Rectal smooth muscle tissue (tissue), 1 donor: ENCODE results near the gene DDIT4.
A peak's percentile ranks its signal among the peaks of the same experiment; 100 is the strongest.
"Not testable (repeated sequence)": the region's sequence is repeated elsewhere in the genome, so short reads cannot be mapped to it uniquely, and the experiment has no call there.

ENCODE experiments used
- H3K27ac ChIP-seq: one replicate; pipeline ENCODE4 v1.7.0; 2013; ENCODE audit warnings: low read depth, low read length, inconsistent platforms
- H3K27me3 ChIP-seq: one replicate; pipeline ENCODE4 v1.7.0; 2013; ENCODE audit warnings: low read length; ENCODE audit not compliant: control insufficient read depth, insufficient read depth
- H3K36me3 ChIP-seq: one replicate; pipeline ENCODE4 v1.7.0; 2013; ENCODE audit warnings: low read length; ENCODE audit not compliant: control insufficient read depth, insufficient read depth
- H3K4me1 ChIP-seq: one replicate; pipeline ENCODE4 v1.7.0; 2013; ENCODE audit warnings: low read length; ENCODE audit not compliant: control insufficient read depth, insufficient read depth
- H3K4me3 ChIP-seq: one replicate; pipeline ENCODE4 v1.7.0; 2013; ENCODE audit warnings: low read length
- H3K9ac ChIP-seq: one replicate; pipeline ENCODE4 v1.7.0; 2013; ENCODE audit warnings: low read length

Gene DDIT4

GRCh38 chr10:72273410-72274212 lies at the start of gene DDIT4:
TSS of gene DDIT4 (plus strand) at chr10:72273924. CDS start at chr10:72274217, 293 bp downstream.
- Histone ChIP-seq H3K4me1 (peaks cover 7% of the 10 kb centered on the region), H3K9ac (peak within 1 kb of the TSS; percentile 99), H3K27me3 (no peaks in the 10 kb centered on the region), H3K27ac (peak within 1 kb of the TSS; percentile 99), H3K36me3 (no peaks in the 10 kb centered on the region), H3K4me3 (peak within 1 kb of the TSS; percentile 94)

- not testable (repeated sequence) for H3K27me3 ChIP-seq, H3K4me3 ChIP-seq, H3K36me3 ChIP-seq, H3K4me1 ChIP-seq, H3K9ac ChIP-seq
- peak overlapping the region; percentile 52 for H3K27ac ChIP-seq
Observed at GRCh38 chr10:72224191-72224590, 49.5 kb upstream of the DDIT4 start.

GRCh38 chr10:72226418-72227027 lies 47.2 kb upstream of the DDIT4 start:
- no peak overlapping the region for H3K9ac ChIP-seq
- H3K27ac ChIP-seq: no peak overlapping the region
- peaks cover 8% of the 10 kb centered on the region for H3K4me1 ChIP-seq
- no peak overlapping the region for H3K4me3 ChIP-seq
- no peaks in the 10 kb centered on the region for H3K27me3 ChIP-seq
- no peaks in the 10 kb centered on the region for H3K36me3 ChIP-seq

- Histone ChIP-seq H3K9ac (no peak overlapping the region), H3K27me3 (no peaks in the 10 kb centered on the region), H3K4me1 (peaks cover 8% of the 10 kb centered on the region), H3K36me3 (peaks cover 2% of the 10 kb centered on the region), H3K4me3 (no peak overlapping the region), H3K27ac (no peak overlapping the region)
Observed at GRCh38 chr10:72227826-72228225, 45.9 kb upstream of the DDIT4 start.

- no peak overlapping the region for H3K9ac ChIP-seq
- peaks cover 5% of the 10 kb centered on the region for H3K4me1 ChIP-seq
- H3K27ac ChIP-seq: no peak overlapping the region
- H3K36me3 ChIP-seq: peaks cover 7% of the 10 kb centered on the region
- no peaks in the 10 kb centered on the region for H3K27me3 ChIP-seq
- H3K4me3 ChIP-seq: no peak overlapping the region
Observed at GRCh38 chr10:72228318-72228751, 45.4 kb upstream of the DDIT4 start.

- H3K4me1 ChIP-seq: peaks cover 3% of the 10 kb centered on the region
Observed at GRCh38 chr10:72229261-72230251, 44.2 kb upstream of the DDIT4 start.

GRCh38 chr10:72233621-72234020 lies 40.1 kb upstream of the DDIT4 start:
- Histone ChIP-seq H3K4me3 (no peak overlapping the region), H3K27me3 (no peaks in the 10 kb centered on the region), H3K9ac (no peak overlapping the region), H3K27ac (no peak overlapping the region), H3K4me1 (peaks cover 3% of the 10 kb centered on the region), H3K36me3 (peaks cover 23% of the 10 kb centered on the region)

More at GRCh38 chr10:72229261-72230251, 44.2 kb upstream of the DDIT4 start:
- Histone ChIP-seq H3K4me3 (no peak overlapping the region), H3K27ac (peak overlapping the region; percentile 12), H3K9ac (no peak overlapping the region), H3K36me3 (peaks cover 14% of the 10 kb centered on the region), H3K27me3 (no peaks in the 10 kb centered on the region)

- peaks cover 23% of the 10 kb centered on the region for H3K36me3 ChIP-seq
- no peaks in the 10 kb centered on the region for H3K4me1 ChIP-seq
- H3K9ac ChIP-seq: no peak overlapping the region
- H3K4me3 ChIP-seq: no peak overlapping the region
- no peak overlapping the region for H3K27ac ChIP-seq
- no peaks in the 10 kb centered on the region for H3K27me3 ChIP-seq
Observed at GRCh38 chr10:72234560-72235095, 39.1 kb upstream of the DDIT4 start.

- Histone ChIP-seq H3K27me3 (no peaks in the 10 kb centered on the region), H3K4me3 (no peak overlapping the region), H3K9ac (no peak overlapping the region), H3K4me1 (no peaks in the 10 kb centered on the region), H3K27ac (no peak overlapping the region), H3K36me3 (peaks cover 23% of the 10 kb centered on the region)
Observed at GRCh38 chr10:72235544-72236279, 38.0 kb upstream of the DDIT4 start.

GRCh38 chr10:72238392-72239175 lies 35.1 kb upstream of the DDIT4 start:
- H3K4me3 ChIP-seq: no peak overlapping the region
- no peak overlapping the region for H3K9ac ChIP-seq
- no peaks in the 10 kb centered on the region for H3K4me1 ChIP-seq
- peaks cover 13% of the 10 kb centered on the region for H3K36me3 ChIP-seq
- H3K27me3 ChIP-seq: no peaks in the 10 kb centered on the region
- H3K27ac ChIP-seq: no peak overlapping the region

GRCh38 chr10:72239409-72239808 lies 34.3 kb upstream of the DDIT4 start:
- Histone ChIP-seq H3K27me3 (no peaks in the 10 kb centered on the region), H3K4me3 (no peak overlapping the region), H3K36me3 (peaks cover 9% of the 10 kb centered on the region), H3K9ac (no peak overlapping the region), H3K27ac (no peak overlapping the region), H3K4me1 (peaks cover 6% of the 10 kb centered on the region)
